CD4-positive, CD25-positive, alpha-beta regulatory T cell (primary cell): ENCODE results near the gene IL1RAPL1. TPM values are rescaled to one million over a fixed set of nuclear protein-coding genes. Genes with fewer than 3 reads are reported as not detected.

Experiments used
- ATAC-seq, 2 donors: fragments of 150-1000 bp; cut with Tn5 transposase; one replicate each; pipeline ENCODE4 v1.10.0; 2021; ENCODE audit warnings: low read depth in 2 of 2, moderate number of reproducible peaks in 2 of 2, moderate library complexity in 1 of 2
- DNase-seq, 3 donors: peaks; one replicate each; pipeline versions ENCODE4 v3.0.0 to v3.0.0-alpha.2; 2012 to 2022; ENCODE audit warnings: mixed read lengths in 1 of 3
- H3K27ac ChIP-seq: one replicate; pipeline ENCODE4 v1.7.0; 2013; ENCODE audit warnings: mild to moderate bottlenecking, low read length; ENCODE audit not compliant: insufficient read depth, poor library complexity, severe bottlenecking
- H3K27me3 ChIP-seq: one replicate; pipeline ENCODE4 v1.7.0; 2013; ENCODE audit warnings: low read length; ENCODE audit not compliant: control insufficient read depth, insufficient read depth
- H3K36me3 ChIP-seq: one replicate; pipeline ENCODE4 v1.7.0; 2013; ENCODE audit warnings: mild to moderate bottlenecking, low read length, moderate library complexity; ENCODE audit not compliant: control insufficient read depth, insufficient read depth
- H3K4me1 ChIP-seq: 2 replicates; pipeline ENCODE4 v1.7.0; 2013; ENCODE audit warnings: mild to moderate bottlenecking, low read length; ENCODE audit not compliant: insufficient read depth, control insufficient read depth, poor library complexity, severe bottlenecking
- H3K4me3 ChIP-seq: one replicate; pipeline ENCODE4 v1.7.0; 2013; ENCODE audit warnings: low read depth, mild to moderate bottlenecking, low read length, moderate library complexity
- H3K9me3 ChIP-seq, 2 experiments: 1 replicate in 1 of 2; 2 replicates in 1 of 2; pipeline ENCODE4 v1.7.0; 2013; ENCODE audit warnings: low read length in 2 of 2, mild to moderate bottlenecking in 1 of 2, moderate library complexity in 1 of 2; ENCODE audit not compliant: control insufficient read depth in 2 of 2
- H3K27ac Mint-ChIP-seq, 3 donors: one replicate each; pipeline ENCODE4 v1.8.0; 2020 to 2022; ENCODE audit warnings: mild to moderate bottlenecking in 3 of 3, mixed read lengths in 3 of 3, moderate library complexity in 2 of 3
- H3K27me3 Mint-ChIP-seq: one replicate; pipeline ENCODE4 v1.8.0; 2022; ENCODE audit warnings: mild to moderate bottlenecking, mixed read lengths
- H3K36me3 Mint-ChIP-seq: one replicate; pipeline ENCODE4 v1.8.0; 2020; ENCODE audit warnings: mixed read lengths
- H3K4me1 Mint-ChIP-seq, 4 donors: one replicate each; pipeline ENCODE4 v1.8.0; 2020 to 2022; ENCODE audit warnings: mixed read lengths in 4 of 4, mild to moderate bottlenecking in 1 of 4
- H3K4me3 Mint-ChIP-seq, 4 donors: one replicate each; pipeline ENCODE4 v1.8.0; 2020 to 2022; ENCODE audit warnings: mild to moderate bottlenecking in 4 of 4, mixed read lengths in 4 of 4, moderate library complexity in 3 of 4
- H3K9me3 Mint-ChIP-seq, 7 donors: one replicate each; pipeline ENCODE4 v1.8.0; 2020 to 2022; ENCODE audit warnings: mixed read lengths in 7 of 7, mild to moderate bottlenecking in 3 of 7, moderate library complexity in 2 of 7
- polyA plus RNA-seq, 4 donors: library from polyadenylated mRNA; unstranded; fragments of 300-500 nt; fragmentation: Illumina TruSeq; gene quantifications; one replicate each; pipeline ENCODE4 v1.2.3, GENCODE V29; 2021
- total RNA-seq: library from RNA; stranded (reverse); gene quantifications from one replicate; pipeline ENCODE4 v1.2.3, GENCODE V29; 2022

IL1RAPL1 gene
- total and polyA plus RNA-seq, 5 donors from 2014 or later: not detected

DNA sequence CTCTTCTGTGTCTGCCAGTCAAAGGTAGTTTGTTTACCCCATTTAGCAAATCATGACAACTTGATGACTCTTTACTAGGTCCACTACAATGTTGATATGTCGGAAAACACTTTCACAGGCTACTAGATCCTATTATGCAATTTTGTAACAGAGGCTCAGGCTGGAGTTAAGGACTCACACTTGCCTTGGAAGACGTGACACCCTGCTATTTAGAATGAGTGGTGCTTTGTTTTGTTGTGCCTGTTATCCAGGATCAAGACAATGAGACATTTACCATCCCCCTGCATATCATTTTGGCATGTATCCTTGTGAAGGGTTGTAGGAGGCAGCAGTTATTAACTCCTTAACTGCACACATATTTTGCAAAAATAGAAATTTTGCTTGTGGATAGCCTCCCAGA lies 263.7 kb downstream of the IL1RAPL1 start:
- H3K9me3 Mint-ChIP-seq: peaks cover 3 to 16% (median 9%) of the 10 kb centered on the region in 7 donors

GRCh38 chrX:28851871-28852270 lies 264.6 kb downstream of the IL1RAPL1 start:
- Histone ChIP-seq H3K9me3 (peaks cover 0 to 2% of the 10 kb centered on the region in 2 experiments), H3K4me1 (no peaks in the 10 kb centered on the region), H3K4me3 (no peak overlapping the region), H3K36me3 (no peaks in the 10 kb centered on the region), H3K27me3 (no peaks in the 10 kb centered on the region), H3K27ac (no peak overlapping the region)
- H3K4me1 Mint-ChIP-seq: no peaks in the 10 kb centered on the region
- peaks cover 3 to 14% (median 9%) of the 10 kb centered on the region in 7 donors for H3K9me3 Mint-ChIP-seq
- no peak for DNase-seq
- ATAC-seq: no peak
- H3K27ac Mint-ChIP-seq: no peak overlapping the region
- H3K36me3 Mint-ChIP-seq: no peaks in the 10 kb centered on the region
- H3K4me3 Mint-ChIP-seq: no peak overlapping the region
- H3K27me3 Mint-ChIP-seq: no peaks in the 10 kb centered on the region

More for the DNA sequence above, 263.7 kb downstream of the IL1RAPL1 start:
- H3K4me1 ChIP-seq: no peaks in the 10 kb centered on the region
- no peak overlapping the region for H3K27ac ChIP-seq
- Mint-ChIP-seq H3K4me3 (no peak overlapping the region), H3K4me1 (no peaks in the 10 kb centered on the region), H3K27ac (no peak overlapping the region), H3K27me3 (no peaks in the 10 kb centered on the region), H3K36me3 (no peaks in the 10 kb centered on the region)
- H3K9me3 ChIP-seq: peaks cover 0 to 2% of the 10 kb centered on the region in 2 experiments
- no peak overlapping the region for H3K4me3 ChIP-seq
- no peak for ATAC-seq
- H3K27me3 ChIP-seq: no peaks in the 10 kb centered on the region
- no peak for DNase-seq
- no peaks in the 10 kb centered on the region for H3K36me3 ChIP-seq

- H3K27me3 ChIP-seq: no peaks in the 10 kb centered on the region
- Mint-ChIP-seq H3K36me3 (no peaks in the 10 kb centered on the region), H3K27ac (no peak overlapping the region), H3K27me3 (no peaks in the 10 kb centered on the region), H3K4me1 (no peaks in the 10 kb centered on the region), H3K4me3 (no peak overlapping the region), H3K9me3 (peaks cover 0 to 14% (median 9%) of the 10 kb centered on the region in 7 donors)
- no peak overlapping the region for H3K27ac ChIP-seq
- ATAC-seq: no peak
- H3K9me3 ChIP-seq: peaks cover 0 to 4% of the 10 kb centered on the region in 2 experiments
- DNase-seq: no peak
- H3K4me1 ChIP-seq: no peaks in the 10 kb centered on the region
- no peaks in the 10 kb centered on the region for H3K36me3 ChIP-seq
- no peak overlapping the region for H3K4me3 ChIP-seq
Measured at GRCh38 chrX:28854637-28855036, 267.4 kb downstream of the IL1RAPL1 start.

GRCh38 chrX:28876408-28876807 lies 289.2 kb downstream of the IL1RAPL1 start:
- H3K36me3 Mint-ChIP-seq: no peaks in the 10 kb centered on the region
- no peaks in the 10 kb centered on the region for H3K27me3 Mint-ChIP-seq
- H3K4me3 Mint-ChIP-seq: no peak overlapping the region
- Histone ChIP-seq H3K4me1 (no peaks in the 10 kb centered on the region), H3K27me3 (no peaks in the 10 kb centered on the region), H3K9me3 (no peaks in the 10 kb centered on the region), H3K27ac (no peak overlapping the region), H3K36me3 (no peaks in the 10 kb centered on the region), H3K4me3 (no peak overlapping the region)
- ATAC-seq: no peak
- H3K27ac Mint-ChIP-seq: no peak overlapping the region
- H3K4me1 Mint-ChIP-seq: no peaks in the 10 kb centered on the region
- no peak for DNase-seq
- peaks cover 0 to 3% (median 0%) of the 10 kb centered on the region in 7 donors for H3K9me3 Mint-ChIP-seq

- H3K36me3 Mint-ChIP-seq: no peaks in the 10 kb centered on the region
- no peak for DNase-seq
- H3K4me3 ChIP-seq: no peak overlapping the region
- H3K27me3 ChIP-seq: no peaks in the 10 kb centered on the region
- no peaks in the 10 kb centered on the region for H3K36me3 ChIP-seq
- no peak overlapping the region for H3K27ac ChIP-seq
- no peak overlapping the region for H3K4me3 Mint-ChIP-seq
- H3K4me1 ChIP-seq: no peaks in the 10 kb centered on the region
- H3K9me3 ChIP-seq: no peaks in the 10 kb centered on the region
- H3K9me3 Mint-ChIP-seq: peaks cover 0 to 4% (median 0%) of the 10 kb centered on the region in 7 donors
- H3K27me3 Mint-ChIP-seq: no peaks in the 10 kb centered on the region
- H3K4me1 Mint-ChIP-seq: no peaks in the 10 kb centered on the region
- H3K27ac Mint-ChIP-seq: no peak overlapping the region
- no peak for ATAC-seq
Measured at GRCh38 chrX:28876901-28877300, 289.7 kb downstream of the IL1RAPL1 start.

GRCh38 chrX:28880136-28880535 lies 292.9 kb downstream of the IL1RAPL1 start:
- Mint-ChIP-seq H3K4me3 (no peak overlapping the region), H3K27me3 (no peaks in the 10 kb centered on the region), H3K36me3 (no peaks in the 10 kb centered on the region), H3K4me1 (no peaks in the 10 kb centered on the region), H3K27ac (no peak overlapping the region), H3K9me3 (peaks cover 0 to 4% (median 0%) of the 10 kb centered on the region in 7 donors)
- Histone ChIP-seq H3K27me3 (no peaks in the 10 kb centered on the region), H3K36me3 (no peaks in the 10 kb centered on the region), H3K9me3 (no peaks in the 10 kb centered on the region), H3K27ac (no peak overlapping the region), H3K4me1 (no peaks in the 10 kb centered on the region), H3K4me3 (no peak overlapping the region)
- no peak for DNase-seq
- ATAC-seq: no peak

- Mint-ChIP-seq H3K9me3 (peaks cover 0 to 4% (median 0%) of the 10 kb centered on the region in 7 donors), H3K4me3 (no peak overlapping the region), H3K4me1 (no peaks in the 10 kb centered on the region), H3K27me3 (no peaks in the 10 kb centered on the region), H3K36me3 (no peaks in the 10 kb centered on the region), H3K27ac (no peak overlapping the region)
- no peaks in the 10 kb centered on the region for H3K36me3 ChIP-seq
- no peaks in the 10 kb centered on the region for H3K9me3 ChIP-seq
- DNase-seq (no peak), ATAC-seq (no peak)
- no peak overlapping the region for H3K27ac ChIP-seq
- H3K4me1 ChIP-seq: no peaks in the 10 kb centered on the region
- no peaks in the 10 kb centered on the region for H3K27me3 ChIP-seq
- H3K4me3 ChIP-seq: no peak overlapping the region
Measured at GRCh38 chrX:28884823-28885222, 297.6 kb downstream of the IL1RAPL1 start.

DNA sequence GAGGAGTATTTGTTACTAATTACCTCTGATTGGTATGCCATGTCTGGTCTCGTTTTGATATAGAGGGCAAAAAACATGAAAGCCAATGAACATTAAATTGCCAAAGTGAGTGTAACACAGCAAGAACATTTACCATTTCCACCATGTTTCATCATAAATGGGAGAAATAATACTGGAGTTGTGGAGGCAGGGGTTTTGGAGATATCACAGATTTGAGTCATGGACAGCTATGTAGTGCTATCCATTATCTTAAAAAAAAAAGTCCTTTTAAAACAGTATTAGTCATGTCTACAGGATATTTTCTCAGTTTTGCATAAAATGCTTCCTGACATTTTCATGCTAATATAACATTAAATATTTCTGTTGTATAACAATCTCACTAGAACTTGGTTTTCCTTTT lies 301.2 kb downstream of the IL1RAPL1 start:
- Mint-ChIP-seq H3K27me3 (no peaks in the 10 kb centered on the region), H3K36me3 (no peaks in the 10 kb centered on the region), H3K9me3 (peaks cover 0 to 3% (median 0%) of the 10 kb centered on the region in 7 donors), H3K4me1 (no peaks in the 10 kb centered on the region), H3K4me3 (no peak overlapping the region), H3K27ac (no peak overlapping the region)
- H3K27me3 ChIP-seq: no peaks in the 10 kb centered on the region
- ATAC-seq: no peak
- H3K27ac ChIP-seq: no peak overlapping the region
- no peak for DNase-seq
- H3K9me3 ChIP-seq: no peaks in the 10 kb centered on the region
- H3K4me1 ChIP-seq: no peaks in the 10 kb centered on the region
- no peaks in the 10 kb centered on the region for H3K36me3 ChIP-seq
- H3K4me3 ChIP-seq: no peak overlapping the region
